Body of pancreas (tissue), 4 donors: ENCODE measurements around the gene CDC14B. TPM values are rescaled to one million over a fixed set of nuclear protein-coding genes. Genes with fewer than 3 reads are reported as not detected.

Experiments
- ATAC-seq: fragments of 150-250 bp; one replicate; pipeline ENCODE4 v1.9.1; 2016
- DNase-seq, 4 donors: peaks; one replicate each; pipeline ENCODE4 v3.0.0-alpha.2; 2019
- H3K27ac ChIP-seq, 4 donors: fragments of 200-600 bp; sonication (generic); 1 replicate in 3 of 4; 2 replicates in 1 of 4; pipeline versions ENCODE4 v1.5.1 to v1.6.1; 2016 to 2019; ENCODE audit warnings: mild to moderate bottlenecking in 1 of 4, mixed read lengths in 1 of 4, moderate library complexity in 1 of 4
- H3K27me3 ChIP-seq, 2 donors: fragments of 200-600 bp; sonication (generic); one replicate each; pipeline ENCODE4 v1.6.0; 2016; ENCODE audit warnings: mild to moderate bottlenecking in 1 of 2
- H3K36me3 ChIP-seq, 2 donors: fragments of 200-600 bp; sonication (generic); replicated peaks in 1 of 2; 2 replicates each; pipeline ENCODE4 v1.5.1; 2016; ENCODE audit warnings: low read depth in 2 of 2; ENCODE audit not compliant: insufficient read depth in 1 of 2
- H3K4me1 ChIP-seq: fragments of 200-600 bp; sonication (generic); one replicate; pipeline ENCODE4 v1.6.0; 2016
- H3K4me3 ChIP-seq, 2 donors: fragments of 200-600 bp; sonication (generic); 1 replicate in 1 of 2; 2 replicates in 1 of 2; pipeline ENCODE4 v1.5.1; 2016 to 2019
- H3K9me3 ChIP-seq, 3 donors: fragments of 200-600 bp; sonication (generic); 1 replicate in 2 of 3; 2 replicates in 1 of 3; pipeline ENCODE4 v1.5.1; 2016
- POLR2A ChIP-seq, 3 donors: fragments of 450-650 bp; IDR thresholded peaks; one replicate each; pipeline ENCODE4 v1.6.1; 2016; ENCODE audit warnings: antibody characterized with exemption in 3 of 3, mild to moderate bottlenecking in 2 of 3
- WGBS, 2 donors: methylation state at CpG; one replicate each; pipeline ENCODE4 v1.1.5; 2017; 5-methylcytosine and 5-hydroxymethylcytosine counted together
- intact Hi-C: fragments of 100-400 bp; cut with DNase I; formaldehyde crosslinking; loops from one replicate; pipeline ENCODE4 v1.15.1; 2023
- total RNA-seq, 2 donors: library from RNA; depleted of rRNA; stranded (reverse); fragments of >200 nt; gene quantifications; one replicate each; pipeline ENCODE4 v1.1.0, GENCODE V29; 2016
- TF ChIP-seq, protein P1 (sequence below), 7 experiments: fragments of 450-650 bp in 4 of 7; fragments of 200-600 bp in 3 of 7; sonication (generic) in 3 of 7; IDR thresholded peaks; one replicate each; pipeline ENCODE4 v1.5.1; 2016 to 2019; ENCODE audit warnings: antibody characterized with exemption in 7 of 7

CDC14B gene
- total RNA-seq, 2 donors from 2014 or later: 10.9 to 16.1 TPM

DNA sequence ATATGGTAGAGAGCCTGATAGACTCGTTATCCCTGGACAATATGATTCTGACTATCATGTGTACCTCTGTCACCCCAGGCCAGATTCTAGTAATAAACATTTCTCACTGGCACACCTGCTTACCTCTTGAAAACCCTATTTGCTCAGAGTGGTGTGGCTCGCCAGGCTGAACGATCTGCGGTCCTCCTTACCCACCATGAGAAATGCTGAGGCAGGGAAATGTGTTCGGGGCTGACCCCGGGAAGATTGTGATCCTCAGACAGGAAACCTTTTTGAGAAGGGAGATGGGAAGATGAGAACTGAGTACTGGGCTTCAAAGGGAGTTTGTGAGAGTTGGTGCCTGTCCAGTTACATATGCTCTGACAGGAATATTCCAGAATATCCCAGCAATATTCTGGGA lies 46.1 kb upstream of the CDC14B start:
- H3K4me3 ChIP-seq: no peak overlapping the region
- 67 to 70% methylated on average over 6 of the region's 6 CpGs for WGBS, 2 donors
- DNase-seq: no peak
- intact Hi-C loops: loop anchor here (10.0 kb wide), 1 partner anchor 341 kb away; no protein-coding TSS in a partner anchor
- TF ChIP-seq POLR2A (IDR thresholded peaks at IDR 0.05): no peak
- TF ChIP-seq, protein P1, sequence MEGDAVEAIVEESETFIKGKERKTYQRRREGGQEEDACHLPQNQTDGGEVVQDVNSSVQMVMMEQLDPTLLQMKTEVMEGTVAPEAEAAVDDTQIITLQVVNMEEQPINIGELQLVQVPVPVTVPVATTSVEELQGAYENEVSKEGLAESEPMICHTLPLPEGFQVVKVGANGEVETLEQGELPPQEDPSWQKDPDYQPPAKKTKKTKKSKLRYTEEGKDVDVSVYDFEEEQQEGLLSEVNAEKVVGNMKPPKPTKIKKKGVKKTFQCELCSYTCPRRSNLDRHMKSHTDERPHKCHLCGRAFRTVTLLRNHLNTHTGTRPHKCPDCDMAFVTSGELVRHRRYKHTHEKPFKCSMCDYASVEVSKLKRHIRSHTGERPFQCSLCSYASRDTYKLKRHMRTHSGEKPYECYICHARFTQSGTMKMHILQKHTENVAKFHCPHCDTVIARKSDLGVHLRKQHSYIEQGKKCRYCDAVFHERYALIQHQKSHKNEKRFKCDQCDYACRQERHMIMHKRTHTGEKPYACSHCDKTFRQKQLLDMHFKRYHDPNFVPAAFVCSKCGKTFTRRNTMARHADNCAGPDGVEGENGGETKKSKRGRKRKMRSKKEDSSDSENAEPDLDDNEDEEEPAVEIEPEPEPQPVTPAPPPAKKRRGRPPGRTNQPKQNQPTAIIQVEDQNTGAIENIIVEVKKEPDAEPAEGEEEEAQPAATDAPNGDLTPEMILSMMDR (IDR thresholded peaks at IDR 0.05): no peak
- no peaks in the 10 kb centered on the region for H3K27me3 ChIP-seq
- no peaks in the 10 kb centered on the region for H3K4me1 ChIP-seq
- H3K36me3 ChIP-seq: no peaks in the 10 kb centered on the region
- H3K9me3 ChIP-seq: no peaks in the 10 kb centered on the region
- ATAC-seq: no peak
- no peak overlapping the region for H3K27ac ChIP-seq

DNA sequence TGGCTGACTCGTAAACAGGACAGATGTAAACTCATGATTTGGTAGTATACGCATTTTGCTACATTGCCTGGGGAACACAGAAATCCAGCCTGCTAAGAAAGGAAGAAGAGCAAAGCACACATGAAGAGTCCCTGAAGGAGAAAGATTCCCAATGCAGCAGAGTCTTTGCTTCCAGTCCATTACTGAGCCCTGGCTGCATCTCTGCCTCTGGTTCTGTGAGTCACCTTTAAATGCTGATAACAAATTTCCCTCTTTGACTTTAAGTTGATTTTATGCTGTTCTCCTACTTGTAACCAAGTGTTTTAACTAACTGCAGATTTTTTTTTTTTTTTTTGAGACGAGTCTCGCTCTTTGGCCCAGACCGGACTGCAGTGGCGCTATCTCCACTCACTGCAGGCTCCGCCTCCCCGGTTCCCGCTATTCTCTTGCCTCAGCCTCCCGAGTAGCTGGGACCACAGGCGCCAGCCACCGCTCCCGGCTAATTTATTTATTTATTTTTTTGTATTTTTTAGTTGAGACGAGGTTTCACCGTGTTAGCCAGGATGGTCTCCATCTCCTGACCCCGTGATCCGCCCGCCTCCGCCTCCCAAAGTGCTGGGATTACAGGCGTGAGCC lies 44.0 kb upstream of the CDC14B start:
- no peaks in the 10 kb centered on the region for H3K9me3 ChIP-seq
- no peak for ATAC-seq

DNA sequence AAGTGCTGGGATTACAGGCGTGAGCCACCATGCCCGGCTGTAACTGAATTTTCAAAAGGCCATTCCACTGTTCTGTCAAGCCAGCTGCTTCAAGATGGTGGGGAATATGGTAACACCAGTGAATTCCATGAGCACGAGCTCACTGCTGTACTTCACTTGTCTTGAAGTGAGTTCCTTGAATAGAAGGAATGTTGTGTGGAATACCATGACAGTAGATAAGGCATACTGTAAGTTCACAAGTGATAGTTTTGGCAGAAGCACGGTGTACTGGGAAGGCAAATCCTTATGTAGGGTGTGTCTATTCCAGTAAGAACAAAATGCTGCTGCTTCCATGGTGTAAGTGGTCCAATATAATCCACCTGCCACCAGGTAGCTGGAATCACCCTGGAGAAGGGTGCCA lies 42.1 kb upstream of the CDC14B start:
- H3K9me3 ChIP-seq: no peaks in the 10 kb centered on the region
- DNase-seq (no peak), ATAC-seq (no peak)
- TF ChIP-seq, protein P1 (IDR thresholded peaks at IDR 0.05): no peak
- no peak for TF ChIP-seq POLR2A (IDR thresholded peaks at IDR 0.05)
- no peak overlapping the region for H3K27ac ChIP-seq
- H3K4me3 ChIP-seq: no peak overlapping the region
- no peaks in the 10 kb centered on the region for H3K36me3 ChIP-seq
- no peaks in the 10 kb centered on the region for H3K27me3 ChIP-seq
- intact Hi-C loops: loop anchor here (10.0 kb wide), 1 partner anchor 337 kb away; no protein-coding TSS in a partner anchor
- no peaks in the 10 kb centered on the region for H3K4me1 ChIP-seq
- 75 to 91% methylated on average over 3 to 4 of the region's 4 CpGs for WGBS, 2 donors

More for the DNA sequence above, 44.0 kb upstream of the CDC14B start:
- no peaks in the 10 kb centered on the region for H3K36me3 ChIP-seq
- TF ChIP-seq, protein P1 (IDR thresholded peaks at IDR 0.05): no peak
- no peak for TF ChIP-seq POLR2A (IDR thresholded peaks at IDR 0.05)
- intact Hi-C loops: loop anchor here (10.0 kb wide), 1 partner anchor 339 kb away; no protein-coding TSS in a partner anchor
- H3K27me3 ChIP-seq: no peaks in the 10 kb centered on the region
- H3K4me3 ChIP-seq: no peak overlapping the region
- H3K4me1 ChIP-seq: no peaks in the 10 kb centered on the region
- no peak for DNase-seq
- H3K27ac ChIP-seq: no peak overlapping the region
- WGBS, 2 donors: 87 to 92% methylated on average over 20 of the region's 20 CpGs

DNA sequence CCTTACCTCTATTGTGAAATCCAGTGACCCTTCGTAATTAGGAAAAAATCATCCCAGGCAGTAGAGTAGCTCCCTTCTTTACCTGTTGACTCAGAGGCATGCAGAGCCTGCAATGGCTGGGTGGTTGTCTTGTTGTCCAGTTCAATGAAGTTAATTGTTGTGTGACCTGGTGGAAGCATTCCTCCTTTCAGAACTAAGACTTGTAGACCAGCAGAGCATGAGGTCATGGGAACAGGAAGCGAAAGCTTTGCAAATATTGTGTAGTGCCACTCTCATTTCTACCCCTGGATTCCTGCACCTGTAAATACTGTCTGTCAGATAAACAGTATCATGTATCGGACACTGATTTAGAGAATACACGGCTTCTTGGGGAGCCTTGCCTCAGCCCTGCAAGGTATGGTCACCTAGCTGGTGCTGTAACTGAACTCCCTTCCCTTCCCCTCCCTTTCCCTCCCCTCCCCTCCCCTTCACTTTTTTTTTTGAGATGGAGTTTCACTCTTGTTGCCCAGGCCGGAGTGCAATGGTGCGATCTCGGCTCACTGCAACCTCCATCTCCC lies 41.1 kb upstream of the CDC14B start:
- TF ChIP-seq POLR2A (IDR thresholded peaks at IDR 0.05): no peak
- TF ChIP-seq, protein P1 (IDR thresholded peaks at IDR 0.05): no peak
- 85 to 92% methylated on average over 7 of the region's 7 CpGs for WGBS, 2 donors
- ATAC-seq (no peak), DNase-seq (no peak)
- Histone ChIP-seq H3K36me3 (no peaks in the 10 kb centered on the region), H3K9me3 (no peaks in the 10 kb centered on the region), H3K4me3 (no peak overlapping the region), H3K4me1 (no peaks in the 10 kb centered on the region), H3K27ac (no peak overlapping the region), H3K27me3 (no peaks in the 10 kb centered on the region)
- intact Hi-C loops: loop anchor here (10.0 kb wide), 1 partner anchor 336 kb away; no protein-coding TSS in a partner anchor
